Measurements from ENCODE around the gene YAP1. TPM values are rescaled to one million over a fixed set of nuclear protein-coding genes. Genes with fewer than 3 reads are reported as not detected.

Gene YAP1
- total RNA-seq, 2 experiments from 2014 or later, result 1.1 to 1.5 TPM

GRCh38 chr11:102108734-102109440, 1.4 kb upstream of the YAP1 start:
- H3K4me1 Mint-ChIP-seq (ENCODE audit: low read depth), result peaks cover 9% of the 10 kb centered on the region
- H3K36me3 Mint-ChIP-seq (ENCODE audit: low read depth), result peaks cover 2% of the 10 kb centered on the region
- DNase-seq, result no peak
- intact Hi-C loops (cut with micrococcal nuclease), result no loop called here
- CTCF ChIA-PET, result no interaction called here
- H3K27me3 Mint-ChIP-seq (ENCODE audit: low read depth), result peaks cover 33% of the 10 kb centered on the region
- no peaks in the 10 kb centered on the region for H3K9me3 Mint-ChIP-seq
- no peak overlapping the region for H3K4me3 Mint-ChIP-seq
- no peak overlapping the region for H3K27ac Mint-ChIP-seq

- Mint-ChIP-seq H3K4me1 (ENCODE audit: low read depth) (peaks cover 9% of the 10 kb centered on the region), H3K4me3 (peak overlapping the region; percentile 53), H3K9me3 (no peaks in the 10 kb centered on the region), H3K36me3 (ENCODE audit: low read depth) (peaks cover 2% of the 10 kb centered on the region), H3K27ac (no peak overlapping the region), H3K27me3 (ENCODE audit: low read depth) (peaks cover 41% of the 10 kb centered on the region)
- intact Hi-C loops (cut with micrococcal nuclease), result loop anchor here (5.0 kb wide), 2 partner anchors 142 to 472 kb away; no protein-coding TSS in a partner anchor
- no peak for DNase-seq
- CTCF ChIA-PET, result no interaction called here
Observed at GRCh38 chr11:102110761-102111010, 439 bp downstream of the YAP1 start.

- Mint-ChIP-seq H3K4me3 (peak overlapping the region; percentile 75), H3K27ac (no peak overlapping the region), H3K27me3 (ENCODE audit: low read depth) (peaks cover 43% of the 10 kb centered on the region), H3K9me3 (no peaks in the 10 kb centered on the region), H3K4me1 (ENCODE audit: low read depth) (peaks cover 9% of the 10 kb centered on the region), H3K36me3 (ENCODE audit: low read depth) (peaks cover 2% of the 10 kb centered on the region)
- CTCF ChIA-PET, result no interaction called here
- intact Hi-C loops (cut with micrococcal nuclease), result loop anchor here (5.0 kb wide), 2 partner anchors 141 to 471 kb away; no protein-coding TSS in a partner anchor
- DNase-seq, result peak; percentile 26
Observed at GRCh38 chr11:102111011-102111786, 952 bp downstream of the YAP1 start.

GRCh38 chr11:102111787-102112508, 1.7 kb downstream of the YAP1 start:
- Mint-ChIP-seq H3K4me3 (peak overlapping the region; percentile 75), H3K27ac (no peak overlapping the region), H3K27me3 (ENCODE audit: low read depth) (peaks cover 45% of the 10 kb centered on the region), H3K4me1 (ENCODE audit: low read depth) (peaks cover 9% of the 10 kb centered on the region), H3K9me3 (no peaks in the 10 kb centered on the region), H3K36me3 (ENCODE audit: low read depth) (peaks cover 2% of the 10 kb centered on the region)
- peak; percentile 67 for DNase-seq
- CTCF ChIA-PET, result no interaction called here
- intact Hi-C loops (cut with micrococcal nuclease), result loop anchor here (1.0 to 5.0 kb wide), 4 partner anchors 140 to 470 kb away; partner anchors contain the start of gene CEP126

GRCh38 chr11:102112509-102112821, 2.2 kb downstream of the YAP1 start:
- Mint-ChIP-seq H3K9me3 (no peaks in the 10 kb centered on the region), H3K4me3 (no peak overlapping the region), H3K27ac (no peak overlapping the region), H3K36me3 (ENCODE audit: low read depth) (peaks cover 2% of the 10 kb centered on the region), H3K4me1 (ENCODE audit: low read depth) (peaks cover 9% of the 10 kb centered on the region), H3K27me3 (ENCODE audit: low read depth) (peaks cover 48% of the 10 kb centered on the region)
- intact Hi-C loops (cut with micrococcal nuclease), result loop anchor here (1.0 to 5.0 kb wide), 4 partner anchors 140 to 470 kb away; partner anchors contain the start of gene CEP126
- no peak for DNase-seq
- CTCF ChIA-PET, result no interaction called here

GRCh38 chr11:102114032-102114431, 3.8 kb downstream of the YAP1 start:
- H3K36me3 Mint-ChIP-seq (ENCODE audit: low read depth), result peaks cover 2% of the 10 kb centered on the region
- H3K27ac Mint-ChIP-seq, result no peak overlapping the region
- peaks cover 46% of the 10 kb centered on the region for H3K27me3 Mint-ChIP-seq (ENCODE audit: low read depth)
- no peaks in the 10 kb centered on the region for H3K9me3 Mint-ChIP-seq
- CTCF ChIA-PET, result no interaction called here
- no peak overlapping the region for H3K4me3 Mint-ChIP-seq
- peaks cover 9% of the 10 kb centered on the region for H3K4me1 Mint-ChIP-seq (ENCODE audit: low read depth)
- DNase-seq, result no peak
- intact Hi-C loops (cut with micrococcal nuclease), result loop anchor here (5.0 kb wide), 2 partner anchors 138 to 468 kb away; no protein-coding TSS in a partner anchor

- Mint-ChIP-seq H3K4me3 (no peak overlapping the region), H3K4me1 (ENCODE audit: low read depth) (peaks cover 7% of the 10 kb centered on the region), H3K27ac (no peak overlapping the region), H3K9me3 (no peaks in the 10 kb centered on the region), H3K36me3 (ENCODE audit: low read depth) (no peaks in the 10 kb centered on the region), H3K27me3 (ENCODE audit: low read depth) (peaks cover 41% of the 10 kb centered on the region)
- CTCF ChIA-PET, result interaction anchor here (0.6 kb wide), 1 partner anchor 21 kb away, joined by 7 read pairs; no protein-coding TSS in a partner anchor
- intact Hi-C loops (cut with micrococcal nuclease), result no loop called here
- DNase-seq, result no peak
Observed at GRCh38 chr11:102115557-102115956, 5.3 kb downstream of the YAP1 start.

- peaks cover 42% of the 10 kb centered on the region for H3K27me3 Mint-ChIP-seq (ENCODE audit: low read depth)
- no peaks in the 10 kb centered on the region for H3K36me3 Mint-ChIP-seq (ENCODE audit: low read depth)
- intact Hi-C loops (cut with micrococcal nuclease), result no loop called here
- H3K4me1 Mint-ChIP-seq (ENCODE audit: low read depth), result peaks cover 6% of the 10 kb centered on the region
- no peak for DNase-seq
- no peaks in the 10 kb centered on the region for H3K9me3 Mint-ChIP-seq
- H3K27ac Mint-ChIP-seq, result no peak overlapping the region
- no peak overlapping the region for H3K4me3 Mint-ChIP-seq
- CTCF ChIA-PET, result no interaction called here
Observed at GRCh38 chr11:102116453-102117205, 6.4 kb downstream of the YAP1 start.

- CTCF ChIA-PET, result no interaction called here
- H3K4me3 Mint-ChIP-seq, result no peak overlapping the region
- H3K27me3 Mint-ChIP-seq (ENCODE audit: low read depth), result peaks cover 34% of the 10 kb centered on the region
- H3K36me3 Mint-ChIP-seq (ENCODE audit: low read depth), result no peaks in the 10 kb centered on the region
- H3K27ac Mint-ChIP-seq, result no peak overlapping the region
- H3K9me3 Mint-ChIP-seq, result no peaks in the 10 kb centered on the region
- DNase-seq, result no peak
- intact Hi-C loops (cut with micrococcal nuclease), result no loop called here
- H3K4me1 Mint-ChIP-seq (ENCODE audit: low read depth), result no peaks in the 10 kb centered on the region
Observed at GRCh38 chr11:102117472-102118113, 7.3 kb downstream of the YAP1 start.

GRCh38 chr11:102118937-102119336, 8.7 kb downstream of the YAP1 start:
- CTCF ChIA-PET, result interaction anchor here (0.7 kb wide), 1 partner anchor 382 kb away, joined by 4 read pairs; no protein-coding TSS in a partner anchor
- intact Hi-C loops (cut with micrococcal nuclease), result no loop called here
- peaks cover 29% of the 10 kb centered on the region for H3K27me3 Mint-ChIP-seq (ENCODE audit: low read depth)
- no peaks in the 10 kb centered on the region for H3K36me3 Mint-ChIP-seq (ENCODE audit: low read depth)
- DNase-seq, result no peak
- H3K4me1 Mint-ChIP-seq (ENCODE audit: low read depth), result no peaks in the 10 kb centered on the region
- no peaks in the 10 kb centered on the region for H3K9me3 Mint-ChIP-seq
- H3K27ac Mint-ChIP-seq, result no peak overlapping the region
- no peak overlapping the region for H3K4me3 Mint-ChIP-seq

- Mint-ChIP-seq H3K27ac (no peak overlapping the region), H3K27me3 (ENCODE audit: low read depth) (peaks cover 28% of the 10 kb centered on the region), H3K9me3 (no peaks in the 10 kb centered on the region), H3K4me1 (ENCODE audit: low read depth) (no peaks in the 10 kb centered on the region), H3K36me3 (ENCODE audit: low read depth) (no peaks in the 10 kb centered on the region), H3K4me3 (no peak overlapping the region)
- intact Hi-C loops (cut with micrococcal nuclease), result no loop called here
- DNase-seq, result no peak
- CTCF ChIA-PET, result interaction anchor here (1.1 kb wide), 1 partner anchor 149 kb away, joined by 6 read pairs; no protein-coding TSS in a partner anchor
Observed at GRCh38 chr11:102119997-102120396, 9.8 kb downstream of the YAP1 start.

Measured in activated naive CD4-positive, alpha-beta T cell treated with anti-CD3 and anti-CD28 coated beads for 36 hours (primary cell).